Measurements from ENCODE around the gene MORN1.

The MORN1 gene

GRCh38 chr1:2419416-2419815, 28.1 kb upstream of the MORN1 start:
- no peak for DNase-seq

GRCh38 chr1:2418791-2419320, 27.5 kb upstream of the MORN1 start:
- DNase-seq, result no peak

- no peak for DNase-seq
Observed at GRCh38 chr1:2417833-2418225, 26.5 kb upstream of the MORN1 start.

- DNase-seq, result no peak
Observed at GRCh38 chr1:2417083-2417832, 25.9 kb upstream of the MORN1 start.

- DNase-seq, result no peak
Observed at GRCh38 chr1:2416403-2416802, 25.0 kb upstream of the MORN1 start.

GRCh38 chr1:2415801-2416208, 24.5 kb upstream of the MORN1 start:
- DNase-seq, result no peak

- DNase-seq, result no peak
Observed at GRCh38 chr1:2415337-2415736, 24.0 kb upstream of the MORN1 start.

- DNase-seq, result peak; percentile 57
Observed at GRCh38 chr1:2414297-2414958, 23.1 kb upstream of the MORN1 start.

- no peak for DNase-seq
Observed at GRCh38 chr1:2413495-2414296, 22.3 kb upstream of the MORN1 start.

GRCh38 chr1:2412773-2413494, 21.6 kb upstream of the MORN1 start:
- no peak for DNase-seq

- peak; percentile 94 for DNase-seq
Observed at GRCh38 chr1:2412395-2412772, 21.0 kb upstream of the MORN1 start, which contains the start of gene PEX10. TSS of gene PEX10 (minus strand) at chr1:2412564. CDS start at chr1:2412502, 62 bp downstream.

GRCh38 chr1:2411801-2412394, 20.5 kb upstream of the MORN1 start:
- no peak for DNase-seq

- no peak for DNase-seq
Observed at GRCh38 chr1:2409745-2410144, 18.4 kb upstream of the MORN1 start.

GRCh38 chr1:2408859-2409276, 17.5 kb upstream of the MORN1 start:
- DNase-seq, result no peak

- DNase-seq, result no peak
Observed at GRCh38 chr1:2408456-2408855, 17.1 kb upstream of the MORN1 start.

- DNase-seq, result no peak
Observed at GRCh38 chr1:2407991-2408275, 16.6 kb upstream of the MORN1 start.

GRCh38 chr1:2407166-2407990, 16.0 kb upstream of the MORN1 start:
- DNase-seq, result no peak

- no peak for DNase-seq
Observed at GRCh38 chr1:2406451-2407041, 15.2 kb upstream of the MORN1 start.

- DNase-seq, result peak; percentile 71
Observed at GRCh38 chr1:2405588-2406295, 14.4 kb upstream of the MORN1 start.

- DNase-seq, result peak; percentile 33
Observed at GRCh38 chr1:2404890-2405511, 13.6 kb upstream of the MORN1 start.

Measured in fibroblast of skin of back (primary cell).